ENCODE measurements around the gene GRPR. TPM values are rescaled to one million over a fixed set of nuclear protein-coding genes. Genes with fewer than 3 reads are reported as not detected.

GRPR gene
- total RNA-seq (2022; extraction: Qiagen RNA extraction; ENCODE audit: low read depth) = 0.15 TPM in 1 of 5 replicates, not detected in the others

DNA sequence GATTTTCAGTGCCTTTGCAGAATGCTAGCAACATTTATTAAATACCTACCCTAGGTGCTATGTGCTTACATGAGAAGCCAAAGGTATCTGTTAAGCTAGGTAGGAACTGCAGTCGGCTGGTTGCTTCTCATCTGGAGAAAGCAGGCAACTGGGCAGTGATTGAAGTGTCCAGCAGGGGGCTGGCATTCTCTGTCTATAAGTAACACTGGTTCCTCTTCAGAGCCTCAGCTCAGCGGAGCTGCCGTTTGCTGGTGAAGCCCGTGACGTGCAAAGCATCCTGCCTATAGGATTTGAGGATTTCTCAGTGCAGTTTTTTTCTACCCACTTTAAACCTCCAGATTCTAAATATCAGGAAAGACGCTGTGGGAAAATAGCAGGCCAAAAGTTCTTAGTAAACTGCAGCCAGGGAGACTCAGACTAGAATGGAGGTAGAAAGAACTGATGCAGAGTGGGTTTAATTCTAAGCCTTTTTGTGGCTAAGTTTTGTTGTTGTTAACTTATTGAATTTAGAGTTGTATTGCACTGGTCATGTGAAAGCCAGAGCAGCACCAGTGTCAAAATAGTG lies at the start of gene GRPR:
GRPR (plus strand) TSS at position 344 of the 565 bp plus-strand sequence. CDS start 389 bp downstream, outside the sequence.

DNA sequence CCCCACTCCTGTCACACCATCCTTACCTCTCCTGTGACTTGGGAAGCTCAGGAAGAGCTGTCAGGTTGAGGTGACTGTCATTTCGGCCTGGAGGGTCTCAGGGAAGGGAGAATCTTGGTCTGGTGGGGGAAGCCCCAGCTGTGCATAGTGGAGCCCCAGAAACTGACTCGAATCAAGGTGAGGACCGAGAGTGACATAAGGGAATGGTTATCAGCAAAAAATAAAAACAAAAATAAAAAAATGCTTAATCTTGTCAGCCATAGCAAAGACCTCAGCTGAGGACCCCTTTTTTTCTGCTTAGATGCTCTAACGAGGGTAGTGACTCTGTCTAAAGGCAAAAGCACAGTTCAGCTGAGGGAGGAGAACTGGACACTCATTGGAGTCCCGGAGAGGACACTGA lies 43.8 kb downstream of the GRPR start, which contains the start of gene MAGEB17:
MAGEB17 (plus strand) TSS at position 301 of the 400 bp plus-strand sequence. CDS start 2,902 bp downstream, outside the sequence.

Other genes with a start within 250 kb of the GRPR start
- gene MAGEB17, start 43.9 kb downstream of the GRPR start, total RNA-seq (2022; extraction: Qiagen RNA extraction; ENCODE audit: low read depth) = not detected in 5 replicates

Measured in A549 treated with GW870086 at 1 μM for 4 hours (cell line).